GM19193 (cell line): Measurements from ENCODE around the gene C6orf15.

Experiments
- POLR2A ChIP-seq: IDR thresholded peaks from 4 replicates; pipeline ENCODE4 v1.6.1; 2011; ENCODE audit not compliant: insufficient read depth, insufficient read length; ENCODE audit errors: extremely low read depth

The C6orf15 gene

DNA sequence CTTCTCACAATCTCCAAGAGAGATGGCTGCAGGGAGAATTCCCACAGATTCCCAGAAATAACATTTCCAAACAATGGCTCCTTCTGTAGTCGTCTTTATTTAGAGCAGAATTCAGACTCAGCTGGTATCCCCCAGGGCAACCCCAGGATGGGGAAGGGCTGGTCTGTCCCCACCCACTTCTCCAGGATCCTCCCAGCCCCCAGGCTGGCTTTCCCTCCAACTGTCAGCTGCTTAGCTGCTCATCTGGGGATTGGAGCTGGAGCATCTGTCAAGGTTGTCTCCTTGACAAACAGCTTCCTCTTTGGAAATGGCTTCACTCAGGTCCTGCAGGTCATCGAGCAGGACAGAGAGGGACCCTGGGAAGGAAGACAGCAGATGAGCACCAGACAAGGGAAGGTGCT lies 30.0 kb upstream of the C6orf15 start:
- no peak for TF ChIP-seq POLR2A

DNA sequence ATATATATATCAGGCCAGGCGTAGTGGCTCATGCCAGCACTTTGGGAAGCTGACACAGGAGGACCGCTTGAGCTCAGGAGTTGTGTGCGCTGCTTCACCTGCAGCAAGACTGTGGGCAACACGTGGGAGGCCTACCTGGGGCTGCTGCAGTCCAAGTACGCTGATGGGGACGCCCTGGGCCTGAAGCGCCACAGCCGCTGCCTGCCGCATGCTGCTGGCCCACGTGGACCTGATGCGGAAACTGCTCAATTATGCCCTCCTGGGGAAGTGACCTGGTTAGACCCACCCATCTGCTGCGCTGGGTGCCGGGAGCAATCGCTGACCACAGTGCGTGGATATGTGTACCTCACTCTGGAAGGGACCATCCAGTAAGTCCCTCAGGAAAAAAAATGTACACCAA lies 28.3 kb upstream of the C6orf15 start:
- TF ChIP-seq POLR2A: no peak

DNA sequence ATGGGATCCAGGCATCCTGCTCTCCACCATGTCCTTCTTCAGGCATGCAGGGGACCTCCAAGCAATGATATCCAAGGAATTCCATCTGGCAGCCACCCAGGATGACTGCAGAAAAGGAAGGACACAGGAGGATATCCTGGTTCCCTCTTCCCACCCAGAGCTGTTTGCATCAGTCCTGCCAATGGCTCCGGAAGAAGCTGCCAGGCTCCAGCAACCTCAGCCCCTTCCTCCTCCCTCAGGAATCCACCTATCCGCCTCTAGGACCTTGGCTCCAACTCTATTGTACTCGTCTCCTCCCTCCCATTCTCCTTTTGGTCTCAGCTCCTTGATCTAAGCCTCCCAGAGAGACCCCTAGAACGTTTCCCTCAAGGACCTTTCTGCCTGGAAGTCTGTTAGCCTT lies 27.2 kb upstream of the C6orf15 start:
- TF ChIP-seq POLR2A: no peak

DNA sequence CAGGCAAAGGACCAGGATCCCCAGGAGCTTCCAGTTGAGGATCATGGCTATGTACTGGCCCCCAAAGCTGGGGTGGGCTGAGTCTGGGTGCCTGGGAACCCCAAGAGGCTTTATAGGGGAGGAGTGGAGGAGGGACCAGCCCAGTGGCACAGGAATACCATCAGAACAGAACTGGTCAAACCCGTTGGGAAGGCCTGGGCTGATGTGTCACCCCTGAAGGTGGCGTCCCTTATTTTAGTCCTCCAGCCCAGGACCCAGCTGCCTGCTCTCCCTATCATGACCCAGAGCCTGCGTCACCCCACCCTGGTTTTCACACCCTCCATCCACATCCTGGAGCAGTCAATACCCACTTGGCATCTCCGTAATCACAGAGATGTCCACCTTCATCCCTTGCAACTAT lies 26.6 kb upstream of the C6orf15 start, which contains the start of gene PSORS1C2:
Gene PSORS1C2, minus strand, starts transcription at position 85 of the 400 bp plus-strand sequence. Its CDS starts 40 bp downstream, at position 45.
- TF ChIP-seq POLR2A: no peak

DNA sequence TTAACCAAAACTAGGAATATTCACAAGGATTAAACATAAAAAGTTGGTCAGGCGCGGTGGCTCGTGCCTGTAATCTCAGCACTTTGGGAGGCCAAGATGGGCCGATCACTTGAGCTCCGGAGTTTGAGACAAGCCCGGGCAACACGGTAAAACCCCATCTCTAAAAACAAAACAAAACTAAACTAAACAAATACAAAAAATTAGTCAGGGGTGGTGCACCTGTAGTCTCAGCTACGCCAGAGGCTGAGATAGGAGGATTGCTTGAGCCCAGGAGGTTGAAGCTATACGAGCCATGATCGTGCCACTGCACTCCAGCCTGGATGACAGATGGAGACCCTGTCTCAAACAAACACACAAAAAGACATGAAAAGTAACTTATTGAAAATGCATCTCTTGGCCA lies 23.3 kb upstream of the C6orf15 start:
- no peak for TF ChIP-seq POLR2A

DNA sequence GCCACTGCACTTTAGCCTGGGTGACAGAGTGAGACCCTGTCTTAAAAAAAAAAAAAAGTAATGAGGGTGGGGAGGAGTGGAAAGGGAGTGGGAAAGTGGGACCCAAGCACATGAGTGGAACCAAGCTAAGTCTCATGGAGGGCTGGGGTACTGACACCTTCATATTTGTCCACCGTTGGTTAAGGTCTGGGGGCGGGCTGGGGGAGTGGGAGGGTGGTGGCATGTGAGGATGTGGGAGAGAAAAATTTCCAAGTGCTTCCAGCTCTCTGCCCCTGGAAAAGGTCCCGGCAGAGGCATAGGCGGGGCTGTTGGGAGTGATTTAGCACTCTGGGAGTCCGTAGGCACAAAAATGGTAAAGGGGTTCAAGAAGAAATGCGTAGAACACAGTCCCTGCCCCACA lies 20.4 kb upstream of the C6orf15 start:
- TF ChIP-seq POLR2A: no peak

DNA sequence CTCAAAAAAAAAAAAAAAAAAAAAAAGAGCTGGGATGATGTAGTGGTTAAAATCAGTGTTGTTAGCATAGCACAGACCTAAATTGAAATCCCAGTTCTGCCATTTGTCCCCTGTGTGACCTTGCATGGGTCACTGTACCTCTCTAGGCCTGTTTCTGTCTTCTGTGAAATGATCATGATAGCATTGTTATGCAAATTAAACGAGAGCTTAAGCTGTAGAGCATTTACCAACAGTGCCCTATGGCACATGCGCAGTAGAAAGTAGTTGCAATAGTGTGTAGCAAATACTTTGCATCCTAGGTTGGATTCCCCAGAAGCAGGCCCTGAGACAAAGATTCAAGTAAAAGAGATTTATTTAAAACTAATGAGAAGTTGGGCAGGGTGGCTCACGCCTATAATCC lies 19.2 kb upstream of the C6orf15 start:
- TF ChIP-seq POLR2A: no peak

DNA sequence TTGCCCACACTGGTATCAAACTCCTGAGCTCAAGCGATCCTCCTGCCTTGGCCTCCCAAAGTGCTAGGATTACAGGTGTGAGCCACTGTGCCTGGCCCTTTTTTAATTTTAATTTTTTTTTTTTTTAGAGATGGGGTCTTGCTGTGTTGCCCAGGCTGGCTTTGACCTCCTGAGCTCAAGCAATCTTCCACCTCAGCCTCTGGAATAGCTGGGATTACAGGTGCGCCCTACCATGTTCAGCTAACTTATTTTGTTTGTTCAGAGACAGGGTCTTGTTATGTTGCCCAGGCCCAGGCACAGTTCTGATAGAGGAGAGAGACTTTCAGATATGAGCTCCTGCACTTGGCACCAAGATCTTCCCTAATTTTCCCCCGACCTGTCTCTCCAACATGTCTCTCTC lies 18.4 kb upstream of the C6orf15 start:
- no peak for TF ChIP-seq POLR2A

DNA sequence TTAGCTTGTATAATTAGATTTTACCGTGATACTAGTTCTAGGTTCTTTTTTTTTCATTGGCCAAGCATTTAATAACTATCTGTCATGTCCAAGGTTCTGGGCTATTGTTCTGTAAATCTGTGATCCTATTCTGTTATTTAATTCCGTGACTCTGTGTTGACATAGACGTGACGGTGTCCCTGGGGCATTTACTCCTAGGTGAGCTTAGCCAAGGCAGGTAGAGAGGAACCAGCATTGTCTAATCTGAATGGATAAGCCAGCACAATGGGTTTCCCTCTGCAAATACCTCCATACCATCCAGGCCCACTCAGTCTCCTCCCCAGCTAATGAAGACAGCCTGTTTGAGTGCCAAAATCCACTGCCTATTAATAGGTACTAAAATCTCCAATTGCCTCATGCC lies 16.8 kb upstream of the C6orf15 start:
- TF ChIP-seq POLR2A: no peak

DNA sequence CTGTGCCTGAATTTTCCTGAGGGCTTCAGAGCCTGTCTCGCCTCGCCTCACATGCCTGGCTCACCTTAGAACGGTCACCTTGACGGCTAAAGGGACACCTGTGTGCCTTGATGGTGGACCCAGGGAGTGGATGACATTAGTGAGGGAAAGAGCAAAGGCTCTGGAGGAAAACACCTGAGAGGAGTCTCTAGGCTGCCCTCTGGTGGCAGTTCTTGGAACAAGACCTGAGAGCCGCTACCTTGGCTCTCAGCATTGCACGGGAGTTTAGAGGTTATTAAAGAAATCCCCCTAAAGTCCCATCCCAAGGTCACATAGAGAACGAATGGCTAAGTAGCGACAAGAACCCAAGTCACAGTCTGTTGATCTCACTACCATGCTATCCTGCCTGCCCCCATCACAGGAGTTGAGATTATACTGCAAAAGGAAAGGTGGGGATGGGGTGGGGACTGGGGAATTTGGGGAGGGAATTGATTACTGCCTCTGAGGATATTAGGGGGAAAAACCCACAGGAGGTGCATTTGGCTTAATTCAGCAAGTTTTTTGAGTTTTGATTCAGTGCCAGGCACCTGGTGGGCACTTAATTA lies 15.8 kb upstream of the C6orf15 start:
- no peak for TF ChIP-seq POLR2A

DNA sequence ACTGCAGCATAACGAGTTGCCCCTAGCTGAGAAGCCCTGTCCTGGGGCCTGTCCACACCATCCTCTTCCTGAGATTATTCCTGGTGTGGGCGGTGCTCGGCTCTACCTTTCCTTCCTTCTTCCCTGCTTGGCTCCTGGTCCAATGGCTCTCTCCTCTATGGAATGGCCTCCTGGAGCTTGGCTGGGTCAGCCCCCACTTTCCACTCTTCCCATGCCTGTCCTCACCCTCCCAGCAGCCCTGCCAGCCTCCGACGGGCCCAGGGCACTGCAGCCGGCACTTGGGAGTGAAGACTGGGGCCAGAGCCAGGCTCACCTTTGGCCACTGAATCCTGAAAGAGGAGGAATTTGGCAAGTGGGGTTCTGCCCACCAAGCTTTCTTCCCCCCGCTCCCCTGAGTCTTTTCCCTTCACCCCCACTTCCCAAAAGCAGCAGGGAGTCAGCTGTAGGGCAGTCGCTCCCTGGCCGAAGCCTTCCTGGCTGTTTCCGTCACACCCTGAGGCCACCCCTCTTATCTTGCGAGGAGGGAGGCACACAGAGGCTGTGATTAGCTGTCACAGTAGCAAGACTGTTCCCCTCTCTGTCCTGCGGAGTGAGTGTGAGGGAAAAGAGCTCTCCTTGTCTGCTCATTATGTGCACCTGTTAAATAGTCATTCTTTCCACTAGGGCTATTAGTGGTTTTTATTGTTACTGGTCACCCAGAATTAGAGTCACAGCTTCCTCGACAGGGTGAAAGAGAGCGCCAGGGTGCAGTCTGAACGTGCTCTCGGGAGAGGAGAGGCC lies 14.2 kb upstream of the C6orf15 start:
- no peak for TF ChIP-seq POLR2A

DNA sequence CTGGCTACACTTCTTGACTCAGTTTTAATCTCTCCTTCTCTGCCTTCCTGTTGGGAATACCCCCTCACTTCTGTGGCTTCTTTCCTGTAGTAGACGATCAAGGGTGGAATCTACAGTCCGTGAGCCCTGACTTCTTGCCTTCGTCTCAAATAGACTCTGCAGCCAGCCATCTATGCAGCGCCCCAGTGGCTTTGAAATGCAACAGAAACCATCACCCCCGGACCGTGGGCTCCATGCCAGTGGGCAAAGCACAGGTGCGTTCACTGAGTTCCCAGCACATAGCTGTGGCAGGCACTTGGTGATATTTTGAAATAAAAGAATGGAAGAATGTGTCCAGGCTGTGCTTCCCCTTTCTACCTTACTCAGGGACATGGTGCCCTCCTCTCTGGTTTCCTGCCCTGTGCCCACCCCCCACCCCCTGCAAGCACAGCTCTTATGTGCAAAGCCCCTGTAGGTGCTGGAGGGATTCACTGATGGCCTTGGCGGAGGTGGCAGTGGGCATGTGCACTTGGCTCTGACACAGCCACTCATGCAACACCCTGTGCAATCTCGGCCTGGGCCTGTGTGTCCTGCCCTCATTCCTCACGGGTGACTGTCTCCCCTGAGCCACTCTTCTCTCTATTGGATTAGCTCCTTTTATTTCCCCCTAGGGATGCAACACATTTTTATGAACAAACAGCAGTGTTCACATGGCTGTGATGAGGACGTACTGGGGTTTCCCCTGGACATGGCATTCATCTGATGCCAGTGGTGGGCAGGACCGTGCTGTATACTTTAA lies 13.4 kb upstream of the C6orf15 start:
- no peak for TF ChIP-seq POLR2A

DNA sequence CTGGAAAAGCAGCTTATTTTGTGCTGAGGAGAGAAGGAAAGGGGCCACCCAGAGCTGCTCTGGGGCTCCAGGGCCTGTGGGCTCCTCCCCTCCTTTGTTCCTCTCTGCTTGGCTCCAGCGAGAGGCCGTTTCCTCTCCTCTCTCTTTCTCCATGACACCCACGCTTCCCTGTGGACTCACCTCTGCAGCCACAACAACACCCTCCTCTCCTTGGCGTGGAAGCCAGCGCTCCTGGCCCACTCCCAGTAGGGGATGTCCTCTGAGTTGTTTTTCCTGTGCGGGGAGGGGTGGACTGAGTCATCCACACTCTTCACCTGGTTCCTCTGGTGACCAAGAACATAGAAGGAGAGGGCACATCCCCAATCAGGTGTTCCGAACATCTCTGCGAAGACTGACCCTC lies 12.8 kb upstream of the C6orf15 start:
- TF ChIP-seq POLR2A: no peak

DNA sequence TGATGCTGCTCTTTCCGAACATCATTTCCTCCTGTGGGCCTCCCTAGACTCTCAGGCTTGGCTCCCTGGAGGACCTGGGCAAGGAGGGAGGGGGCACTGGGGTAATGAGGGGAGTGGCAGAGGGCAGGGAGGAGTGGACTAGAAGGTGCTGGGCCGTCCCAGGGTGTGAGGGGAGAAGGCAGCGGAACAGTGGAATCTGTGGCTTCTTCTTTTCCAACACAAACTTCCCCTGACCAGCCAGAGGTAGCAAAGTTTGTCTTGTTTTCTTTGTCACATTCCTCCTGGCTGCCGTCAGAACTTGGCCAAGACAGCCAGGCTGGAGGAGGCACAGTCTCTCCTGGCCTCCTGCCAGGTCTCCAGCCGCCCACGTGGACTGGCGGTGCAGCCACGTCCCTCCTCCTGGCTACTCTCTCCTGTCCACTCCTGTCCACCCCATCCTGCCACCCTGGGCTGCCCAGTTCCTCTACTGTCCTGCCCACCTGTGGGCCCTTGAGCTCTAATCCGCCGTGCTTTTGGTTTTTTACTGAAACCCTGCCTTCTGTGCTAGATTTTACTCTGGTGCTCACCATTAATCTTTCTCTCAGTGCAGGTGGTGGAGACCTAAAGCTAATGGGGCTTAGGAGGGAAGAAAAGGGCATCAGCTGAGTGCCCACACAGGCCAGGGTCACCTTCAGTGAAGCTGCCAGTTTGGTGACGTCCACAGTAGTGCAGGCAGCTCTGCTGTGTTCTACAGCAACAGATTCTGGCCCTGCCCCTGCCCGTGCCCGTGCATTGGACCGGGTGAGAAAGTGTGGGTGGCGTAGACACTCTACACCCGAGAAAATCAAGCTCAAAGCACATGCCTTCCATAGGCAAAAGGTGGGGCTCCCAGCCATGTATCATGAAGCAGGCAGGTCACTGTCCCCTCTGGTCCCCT lies 10.7 kb upstream of the C6orf15 start:
- TF ChIP-seq POLR2A: no peak

DNA sequence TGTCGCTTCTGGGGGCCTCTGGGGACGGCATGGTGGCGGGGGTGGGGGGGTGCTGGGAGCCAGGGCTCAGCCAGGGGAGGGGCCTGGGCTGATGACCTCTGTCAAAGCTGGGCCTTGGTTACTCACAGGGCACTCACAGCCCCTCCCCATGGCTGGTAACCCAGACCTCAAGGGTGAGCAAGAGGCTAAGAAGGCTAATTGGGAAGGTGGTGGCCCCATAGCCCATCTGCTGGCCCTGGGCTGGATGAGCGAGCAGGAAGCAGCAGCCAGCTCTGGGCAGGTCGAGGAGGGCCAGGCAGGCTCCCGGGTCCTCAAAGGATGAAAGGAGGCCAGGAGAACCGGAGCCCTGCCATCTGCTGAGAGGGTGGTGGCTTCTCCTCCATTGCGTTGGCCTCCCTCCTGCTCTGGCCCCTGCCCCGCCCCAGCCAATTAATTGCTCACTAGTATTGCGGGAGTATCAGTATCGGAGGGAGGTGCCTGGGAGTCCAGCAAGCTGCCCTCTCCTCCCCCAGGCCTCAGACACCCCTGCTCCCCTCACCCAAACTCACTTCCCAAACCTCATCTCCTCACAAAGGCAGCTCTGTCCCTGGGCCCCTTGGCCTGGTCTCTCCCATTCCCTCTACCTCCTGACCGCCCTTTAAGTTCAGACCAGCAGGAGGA lies 8.9 kb upstream of the C6orf15 start:
- no peak for TF ChIP-seq POLR2A
